HepG2 (cell line): ENCODE results near the gene HTR1D. TPM values are rescaled to one million over a fixed set of nuclear protein-coding genes. Genes with fewer than 3 reads are reported as not detected.

ENCODE experiments used
- ATF7 ChIP-seq, 2 experiments: fragments of 450-650 bp in 1 of 2; sonication (generic) in 1 of 2; formaldehyde crosslinking in 1 of 2; IDR thresholded peaks; 2 replicates each; pipeline versions ENCODE4 v1.4.0 to v1.6.1; 2016 to 2020; ENCODE audit warnings: antibody characterized with exemption in 1 of 2, mild to moderate bottlenecking in 1 of 2, missing genetic modification reagents in 1 of 2
- HNF4G ChIP-seq, 2 experiments: sonication (generic) in 1 of 2; formaldehyde crosslinking in 1 of 2; IDR thresholded peaks; 2 replicates each; pipeline versions ENCODE4 v1.4.0 to v1.6.1; 2011 to 2020; ENCODE audit warnings: borderline replicate concordance in 2 of 2, low read depth in 2 of 2, mild to moderate bottlenecking in 2 of 2, low read length in 1 of 2, missing genetic modification reagents in 1 of 2, moderate library complexity in 1 of 2
- MAFK ChIP-seq, 2 experiments: IDR thresholded peaks in 1 of 2; conservative IDR thresholded peaks in 1 of 2; 2 replicates each; pipeline ENCODE4 v1.6.1; 2011; ENCODE audit warnings: improper control_type of control experiment in 2 of 2, low read length in 2 of 2
- MTF2 ChIP-seq: sonication (generic); formaldehyde crosslinking; IDR thresholded peaks from 2 replicates; pipeline ENCODE4 v1.5.0; 2020; ENCODE audit warnings: missing genetic modification reagents, borderline replicate concordance
- NR2F6 ChIP-seq, 2 experiments: IDR thresholded peaks; 2 replicates each; pipeline ENCODE4 v1.6.1; 2016; ENCODE audit warnings: antibody characterized with exemption in 1 of 2, mild to moderate bottlenecking in 1 of 2
- SIN3A ChIP-seq: IDR thresholded peaks from 2 replicates; pipeline ENCODE4 v1.6.1; 2011; ENCODE audit warnings: low read depth, mild to moderate bottlenecking, control low read depth, low read length, borderline replicate concordance
- SNRNP70 ChIP-seq: fragments of 200-400 bp; formaldehyde crosslinking; IDR thresholded peaks from 2 replicates; pipeline ENCODE4 v1.6.1; 2017; ENCODE audit warnings: mild to moderate bottlenecking, low read depth, low read length, moderate library complexity
- TBX3 ChIP-seq: fragments of 450-650 bp; IDR thresholded peaks from 2 replicates; pipeline ENCODE4 v1.6.1; 2017; ENCODE audit warnings: antibody characterized with exemption, mild to moderate bottlenecking, inconsistent platforms, borderline replicate concordance
- ZNF138 ChIP-seq: sonication (generic); formaldehyde crosslinking; IDR thresholded peaks from 2 replicates; pipeline ENCODE4 v1.5.0; 2020; ENCODE audit warnings: mild to moderate bottlenecking, low read depth, missing genetic modification reagents
- ZNF17 ChIP-seq: sonication (generic); formaldehyde crosslinking; IDR thresholded peaks from 2 replicates; pipeline ENCODE4 v1.5.0; 2020; ENCODE audit warnings: mild to moderate bottlenecking, missing genetic modification reagents
- ZNF235 ChIP-seq: sonication (generic); formaldehyde crosslinking; IDR thresholded peaks from 2 replicates; pipeline ENCODE4 v1.8.1; 2023; ENCODE audit warnings: mild to moderate bottlenecking, missing genetic modification reagents, borderline replicate concordance
- ZNF446 ChIP-seq: sonication (generic); formaldehyde crosslinking; IDR thresholded peaks from 2 replicates; pipeline ENCODE4 v1.5.0; 2020; ENCODE audit warnings: mild to moderate bottlenecking, missing genetic modification reagents
- ZNF615 ChIP-seq: sonication (generic); formaldehyde crosslinking; IDR thresholded peaks from 2 replicates; pipeline ENCODE4 v1.5.0; 2020; ENCODE audit warnings: mild to moderate bottlenecking, missing genetic modification reagents, borderline replicate concordance
- ZNF629 ChIP-seq: sonication (generic); formaldehyde crosslinking; conservative IDR thresholded peaks from 2 replicates; pipeline ENCODE4 v1.5.0; 2020; ENCODE audit warnings: missing genetic modification reagents
- polyA plus RNA-seq, 8 experiments: library from polyadenylated mRNA; depleted of rRNA in 3 of 8; stranded (reverse) in 7 of 8; unstranded in 1 of 8; fragments of >200 nt; fragmentation: Illumina TruSeq in 4 of 8; extraction: Trizol in 4 of 8; gene quantifications; 2 replicates each; pipeline versions ENCODE4 v1.2.1 to v1.2.3, GENCODE V29; 2011 to 2016; ENCODE audit warnings: low read depth in 4 of 8, missing spikeins in 1 of 8, mixed read lengths in 1 of 8; ENCODE audit not compliant: insufficient read depth in 1 of 8
- total RNA-seq, 5 experiments: library from RNA; depleted of rRNA; stranded (reverse); fragments of >200 nt; fragmentation: Illumina TruSeq; extraction: Trizol; gene quantifications; 2 replicates each; pipeline ENCODE4 v1.2.3, GENCODE V29; 2016; ENCODE audit warnings: low read depth in 1 of 5
- TF ChIP-seq, protein P1 (sequence below): sonication (generic); formaldehyde crosslinking; IDR thresholded peaks from 2 replicates; pipeline ENCODE4 v1.8.0; 2022; ENCODE audit warnings: low read depth, missing genetic modification reagents
- TF ChIP-seq, protein P2 (sequence below): sonication (generic); formaldehyde crosslinking; IDR thresholded peaks from 2 replicates; pipeline ENCODE4 v1.9.0; 2021; ENCODE audit warnings: missing genetic modification reagents, borderline replicate concordance
- TF ChIP-seq, protein P3 (sequence below): sonication (generic); formaldehyde crosslinking; IDR thresholded peaks from 2 replicates; pipeline ENCODE4 v1.8.1; 2023; ENCODE audit warnings: mild to moderate bottlenecking, inconsistent platforms, moderate library complexity, missing genetic modification reagents, borderline replicate concordance
- TF ChIP-seq, protein P4 (sequence below): sonication (generic); formaldehyde crosslinking; IDR thresholded peaks from 2 replicates; pipeline ENCODE4 v1.4.0; 2020; ENCODE audit warnings: missing genetic modification reagents
- TF ChIP-seq, protein P5 (sequence below): IDR thresholded peaks from 2 replicates; pipeline ENCODE4 v1.6.1; 2016; ENCODE audit warnings: low read depth, borderline replicate concordance
- TF ChIP-seq, protein P6 (sequence below): sonication (generic); formaldehyde crosslinking; IDR thresholded peaks from 2 replicates; pipeline ENCODE4 v1.4.0; 2020; ENCODE audit warnings: mild to moderate bottlenecking, missing genetic modification reagents

Gene HTR1D
- total and polyA plus RNA-seq, 2 of the 13 experiments (the other 11 are each of a cell fraction or from before 2014, with no cell fraction given): 0.04 to 0.07 TPM

DNA sequence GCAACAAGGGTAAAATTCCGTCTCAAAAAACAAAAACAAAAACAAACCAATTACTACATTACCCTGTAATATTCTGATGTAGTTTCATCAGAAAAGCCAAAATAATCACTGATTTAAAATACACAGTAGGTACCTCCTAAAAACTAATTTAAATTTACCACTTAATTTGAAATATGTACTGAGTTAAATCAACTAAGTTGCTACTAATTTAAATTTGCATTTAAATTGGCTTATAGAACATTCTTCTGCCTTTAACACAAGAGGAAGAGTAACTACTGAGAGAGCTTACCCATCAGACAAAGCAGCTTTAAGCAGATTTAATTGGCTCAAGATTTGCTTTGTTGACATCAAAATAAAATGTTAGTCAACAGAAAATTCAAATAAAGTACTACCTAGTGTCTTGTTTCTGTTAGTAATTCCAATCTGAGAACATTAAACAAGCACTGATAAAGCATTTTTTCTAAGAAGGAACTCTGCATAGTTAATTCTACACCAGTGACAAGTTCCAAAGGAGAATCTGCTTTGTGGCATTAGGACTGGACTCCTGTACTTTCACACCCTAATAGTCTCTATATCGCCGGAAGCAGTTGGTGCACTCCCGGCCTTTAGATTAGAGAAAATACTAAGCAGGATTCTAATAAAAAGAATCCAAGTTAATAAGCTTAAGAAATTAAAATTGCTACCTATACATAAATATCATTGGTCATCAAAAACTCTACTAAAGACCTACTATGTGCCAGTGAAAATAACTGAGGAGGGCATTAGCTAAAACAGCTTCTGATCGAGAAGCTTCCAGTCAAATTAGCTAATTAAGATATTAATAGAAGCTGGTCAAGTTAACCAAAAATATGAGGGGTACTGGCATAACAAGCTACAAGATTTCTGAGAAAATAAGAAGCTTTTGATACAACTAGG lies 57.1 kb downstream of the HTR1D start (continued):
- TF ChIP-seq, protein P1, sequence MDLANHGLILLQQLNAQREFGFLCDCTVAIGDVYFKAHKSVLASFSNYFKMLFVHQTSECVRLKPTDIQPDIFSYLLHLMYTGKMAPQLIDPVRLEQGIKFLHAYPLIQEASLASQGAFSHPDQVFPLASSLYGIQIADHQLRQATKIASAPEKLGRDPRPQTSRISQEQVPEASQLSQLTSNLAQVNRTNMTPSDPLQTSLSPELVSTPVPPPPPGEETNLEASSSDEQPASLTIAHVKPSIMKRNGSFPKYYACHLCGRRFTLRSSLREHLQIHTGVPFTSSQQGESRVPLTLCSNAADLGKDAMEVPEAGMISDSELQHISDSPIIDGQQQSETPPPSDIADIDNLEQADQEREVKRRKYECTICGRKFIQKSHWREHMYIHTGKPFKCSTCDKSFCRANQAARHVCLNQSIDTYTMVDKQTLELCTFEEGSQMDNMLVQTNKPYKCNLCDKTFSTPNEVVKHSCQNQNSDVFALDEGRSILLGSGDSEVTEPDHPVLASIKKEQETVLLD (CRISPR knock-in tag): no peak
- TF ChIP-seq SIN3A: no peak
- TF ChIP-seq ZNF629 (CRISPR knock-in tag): no peak
- TF ChIP-seq, protein P2, sequence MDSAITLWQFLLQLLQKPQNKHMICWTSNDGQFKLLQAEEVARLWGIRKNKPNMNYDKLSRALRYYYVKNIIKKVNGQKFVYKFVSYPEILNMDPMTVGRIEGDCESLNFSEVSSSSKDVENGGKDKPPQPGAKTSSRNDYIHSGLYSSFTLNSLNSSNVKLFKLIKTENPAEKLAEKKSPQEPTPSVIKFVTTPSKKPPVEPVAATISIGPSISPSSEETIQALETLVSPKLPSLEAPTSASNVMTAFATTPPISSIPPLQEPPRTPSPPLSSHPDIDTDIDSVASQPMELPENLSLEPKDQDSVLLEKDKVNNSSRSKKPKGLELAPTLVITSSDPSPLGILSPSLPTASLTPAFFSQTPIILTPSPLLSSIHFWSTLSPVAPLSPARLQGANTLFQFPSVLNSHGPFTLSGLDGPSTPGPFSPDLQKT: no peak
- TF ChIP-seq ZNF615 (CRISPR knock-in tag): no peak
- no peak for TF ChIP-seq ATF7 (IDR thresholded peaks at IDR 0.05)
- TF ChIP-seq ATF7 (CRISPR knock-in tag; IDR thresholded peaks at IDR 0.05): no peak
- TF ChIP-seq MAFK (conservative IDR thresholded peaks at IDR 0.05 in 1 of 2, IDR thresholded peaks at IDR 0.05 in 1 of 2; ENCODE audit: low read length in 2 of 2): peak; percentile 12 to 49; a peak in 2 of 4 replicates
- no peak for TF ChIP-seq ZNF138 (CRISPR knock-in tag)
- TF ChIP-seq ZNF17 (CRISPR knock-in tag): no peak
- TF ChIP-seq, protein P3, sequence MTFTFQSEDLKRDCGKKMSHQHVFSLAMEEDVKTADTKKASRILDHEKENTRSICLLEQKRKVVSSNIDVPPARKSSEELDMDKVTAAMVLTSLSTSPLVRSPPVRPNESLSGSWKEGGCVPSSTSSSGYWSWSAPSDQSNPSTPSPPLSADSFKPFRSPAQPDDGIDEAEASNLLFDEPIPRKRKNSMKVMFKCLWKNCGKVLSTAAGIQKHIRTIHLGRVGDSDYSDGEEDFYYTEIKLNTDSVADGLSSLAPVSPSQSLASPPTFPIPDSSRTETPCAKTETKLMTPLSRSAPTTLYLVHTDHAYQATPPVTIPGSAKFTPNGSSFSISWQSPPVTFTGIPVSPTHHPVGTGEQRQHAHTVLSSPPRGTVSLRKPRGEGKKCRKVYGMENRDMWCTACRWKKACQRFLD: no peak
- no peak for TF ChIP-seq SNRNP70
- TF ChIP-seq, protein P4, sequence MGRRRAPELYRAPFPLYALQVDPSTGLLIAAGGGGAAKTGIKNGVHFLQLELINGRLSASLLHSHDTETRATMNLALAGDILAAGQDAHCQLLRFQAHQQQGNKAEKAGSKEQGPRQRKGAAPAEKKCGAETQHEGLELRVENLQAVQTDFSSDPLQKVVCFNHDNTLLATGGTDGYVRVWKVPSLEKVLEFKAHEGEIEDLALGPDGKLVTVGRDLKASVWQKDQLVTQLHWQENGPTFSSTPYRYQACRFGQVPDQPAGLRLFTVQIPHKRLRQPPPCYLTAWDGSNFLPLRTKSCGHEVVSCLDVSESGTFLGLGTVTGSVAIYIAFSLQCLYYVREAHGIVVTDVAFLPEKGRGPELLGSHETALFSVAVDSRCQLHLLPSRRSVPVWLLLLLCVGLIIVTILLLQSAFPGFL: no peak
- TF ChIP-seq NR2F6 (IDR thresholded peaks at IDR 0.05): no peak
- no peak for TF ChIP-seq NR2F6 (CRISPR knock-in tag; IDR thresholded peaks at IDR 0.05)
- TF ChIP-seq HNF4G (IDR thresholded peaks at IDR 0.05; ENCODE audit: borderline replicate concordance, low read depth, low read length): 0 out of 2 replicates have a peak, but pooled peaks have one; percentile 43
- no peak for TF ChIP-seq HNF4G (CRISPR knock-in tag; IDR thresholded peaks at IDR 0.05; ENCODE audit: borderline replicate concordance, low read depth)
- TF ChIP-seq ZNF235 (CRISPR knock-in tag): no peak
- TF ChIP-seq ZNF446: no peak
- no peak for TF ChIP-seq MTF2
- TF ChIP-seq, protein P5, sequence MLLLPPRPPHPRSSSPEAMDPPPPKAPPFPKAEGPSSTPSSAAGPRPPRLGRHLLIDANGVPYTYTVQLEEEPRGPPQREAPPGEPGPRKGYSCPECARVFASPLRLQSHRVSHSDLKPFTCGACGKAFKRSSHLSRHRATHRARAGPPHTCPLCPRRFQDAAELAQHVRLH (CRISPR knock-in tag): no peak
- TF ChIP-seq, protein P6, sequence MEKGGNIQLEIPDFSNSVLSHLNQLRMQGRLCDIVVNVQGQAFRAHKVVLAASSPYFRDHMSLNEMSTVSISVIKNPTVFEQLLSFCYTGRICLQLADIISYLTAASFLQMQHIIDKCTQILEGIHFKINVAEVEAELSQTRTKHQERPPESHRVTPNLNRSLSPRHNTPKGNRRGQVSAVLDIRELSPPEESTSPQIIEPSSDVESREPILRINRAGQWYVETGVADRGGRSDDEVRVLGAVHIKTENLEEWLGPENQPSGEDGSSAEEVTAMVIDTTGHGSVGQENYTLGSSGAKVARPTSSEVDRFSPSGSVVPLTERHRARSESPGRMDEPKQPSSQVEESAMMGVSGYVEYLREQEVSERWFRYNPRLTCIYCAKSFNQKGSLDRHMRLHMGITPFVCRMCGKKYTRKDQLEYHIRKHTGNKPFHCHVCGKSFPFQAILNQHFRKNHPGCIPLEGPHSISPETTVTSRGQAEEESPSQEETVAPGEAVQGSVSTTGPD (CRISPR knock-in tag): no peak
- 0 out of 2 replicates have a peak, but pooled peaks have one; percentile 34 for TF ChIP-seq TBX3
